ENCODE data around the gene PIGU.
A peak's percentile ranks its signal among the peaks of the same experiment; 100 is the strongest.

The PIGU gene

DNA sequence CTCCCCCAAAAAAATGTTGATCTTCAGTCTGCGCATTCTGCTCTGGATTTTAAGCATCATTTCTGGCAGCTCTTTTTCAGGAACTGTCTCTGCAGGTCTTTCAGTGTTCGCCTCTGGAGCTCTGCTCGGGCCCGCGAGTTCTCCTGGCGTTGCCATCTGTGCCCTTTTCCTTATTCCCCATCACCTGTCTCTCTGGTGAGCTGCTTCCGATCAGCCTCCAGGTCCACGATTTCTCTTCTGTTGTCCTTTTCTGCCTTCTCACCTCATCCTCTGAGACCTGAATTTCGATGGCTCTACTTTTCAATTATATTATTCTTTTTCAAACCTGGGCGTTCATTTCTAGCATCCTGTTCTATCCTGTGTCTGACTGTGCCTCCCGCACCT is 119.0 kb downstream of the PIGU start:
- DNase-seq (ENCODE audit: low read depth in 3 of 3) = no peak

DNA sequence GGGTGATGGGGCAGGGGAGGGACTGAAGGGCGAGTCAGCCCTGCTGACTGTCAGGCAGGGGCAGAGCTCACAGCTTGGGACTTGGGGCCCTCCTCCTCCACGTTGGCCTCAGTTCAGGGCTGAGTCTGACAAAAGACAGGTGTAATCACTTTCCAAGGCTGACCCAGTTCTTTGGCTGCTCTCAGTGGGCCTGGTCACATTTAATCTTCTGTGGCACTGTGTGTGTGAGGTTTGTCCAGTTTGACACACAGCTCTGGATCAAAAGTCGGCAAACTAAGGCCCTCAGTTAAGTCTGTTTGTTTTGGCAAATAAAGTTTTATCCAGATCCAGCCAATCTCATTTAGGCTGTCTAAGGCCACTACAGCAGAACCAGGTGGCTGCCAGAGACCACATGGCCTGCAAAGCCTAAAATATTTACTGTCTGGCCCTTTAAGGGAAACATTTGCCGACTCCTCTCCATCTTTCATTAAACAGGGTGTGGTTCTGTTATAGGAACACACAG is 123.5 kb downstream of the PIGU start:
- DNase-seq (ENCODE audit: low read depth in 3 of 3) = no peak

DNA sequence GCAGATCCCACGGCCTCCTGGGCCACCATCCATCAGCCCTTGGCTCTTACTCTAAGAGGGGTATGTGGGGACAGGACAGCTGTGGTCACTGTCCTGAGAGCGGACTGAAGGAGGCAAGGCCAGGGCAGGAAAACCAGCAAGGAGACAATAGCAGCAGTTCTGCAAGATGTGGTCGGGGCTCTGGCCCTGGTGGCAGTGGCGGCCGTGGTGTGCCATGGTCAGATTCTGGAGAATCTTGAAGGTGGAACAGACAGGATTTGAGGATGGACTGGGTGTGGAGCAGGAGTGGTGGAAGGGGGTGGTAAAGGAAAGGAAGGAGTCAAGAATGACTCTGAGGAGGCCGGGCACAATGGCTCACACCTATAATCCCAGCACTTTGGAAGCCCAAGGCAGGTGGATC is 124.3 kb downstream of the PIGU start:
- no peak for DNase-seq (ENCODE audit: low read depth in 3 of 3)

DNA sequence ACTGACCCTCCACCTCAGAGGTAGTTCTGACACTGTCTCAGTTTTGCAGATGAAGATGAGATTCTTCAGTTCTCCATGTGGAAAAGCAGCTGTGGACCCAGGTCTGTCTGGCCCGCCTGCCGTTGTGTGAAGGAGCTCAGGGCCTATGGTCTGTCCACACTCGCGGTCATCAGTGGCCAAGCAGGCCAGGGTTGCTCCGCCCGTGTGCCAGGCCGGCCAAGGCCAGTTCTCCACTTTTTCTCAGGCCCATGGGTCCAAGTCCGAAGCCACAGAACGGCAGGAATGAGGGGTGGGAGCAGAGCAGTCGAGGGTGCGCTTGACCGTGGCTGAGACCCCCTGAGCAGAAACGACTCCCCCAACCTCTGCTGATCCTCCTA is 127.0 kb downstream of the PIGU start:
- DNase-seq (ENCODE audit: low read depth in 3 of 3) = no peak

DNA sequence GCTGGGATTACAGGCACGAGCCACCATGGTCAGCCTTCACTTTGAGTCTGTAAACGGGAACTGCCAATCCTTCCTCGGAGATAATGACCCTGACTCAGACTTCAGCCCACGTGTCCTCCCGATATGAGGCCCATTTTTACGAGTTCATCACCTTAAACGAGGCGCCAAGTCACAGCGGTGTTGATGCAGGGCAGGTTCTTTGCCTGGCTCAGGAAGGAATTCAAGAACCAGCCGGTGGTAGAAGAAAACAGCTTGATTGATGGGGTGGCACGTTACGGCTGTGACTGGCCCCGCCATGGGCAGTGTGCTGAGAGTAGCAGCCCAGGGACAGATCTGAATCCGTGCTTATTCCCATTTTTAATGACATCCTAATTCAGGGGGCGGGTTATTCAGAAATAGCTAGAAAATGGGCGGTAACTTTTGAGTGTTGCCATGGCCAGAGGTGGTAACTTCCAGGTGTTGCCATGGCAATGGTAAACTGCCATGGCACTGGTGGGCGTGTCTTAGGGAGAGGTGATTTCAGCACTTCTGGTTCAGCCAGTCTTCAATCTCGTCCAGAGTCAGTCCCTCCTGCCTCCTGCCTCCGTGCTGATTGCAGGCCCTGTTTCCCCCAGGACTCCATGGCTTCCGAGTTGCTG is 127.5 kb downstream of the PIGU start:
- no peak for DNase-seq (ENCODE audit: low read depth in 3 of 3)

DNA sequence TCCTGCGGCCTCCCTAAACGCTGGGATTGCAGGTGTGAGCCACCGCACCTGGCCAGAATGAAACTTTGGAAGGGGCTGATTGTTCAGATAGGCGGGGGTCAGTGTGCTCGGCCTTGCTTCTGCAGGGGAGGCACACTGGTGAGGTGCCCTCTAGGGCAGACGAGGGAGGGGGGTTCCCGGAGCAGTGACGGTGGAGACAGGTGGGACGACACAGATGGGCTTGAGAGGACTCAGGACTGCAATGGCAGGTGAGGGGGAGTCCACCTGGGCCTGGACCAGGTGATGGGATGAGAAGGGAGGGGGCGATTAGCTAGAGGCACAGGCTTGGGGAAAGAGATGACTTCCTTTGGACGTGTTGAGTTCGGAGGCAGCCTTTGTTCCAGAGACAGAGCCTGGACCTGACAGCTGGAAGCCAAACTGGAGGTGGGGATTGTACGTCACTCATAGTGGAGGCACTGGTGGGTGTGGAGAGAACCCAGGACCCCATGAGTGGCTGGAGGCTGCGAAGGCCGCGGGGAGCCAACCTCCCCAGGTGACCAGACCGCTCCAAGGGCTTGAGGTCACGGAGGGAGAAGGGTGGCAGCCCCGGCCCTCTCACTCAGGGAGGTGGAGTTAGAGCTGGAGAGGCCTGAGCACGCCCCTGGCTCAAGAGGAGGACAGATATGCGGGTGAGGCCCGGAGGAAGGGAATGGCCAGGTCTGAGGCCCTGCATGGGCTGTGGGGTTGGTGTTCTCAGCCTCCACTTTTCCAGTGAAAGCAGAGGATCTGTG is 128.9 kb downstream of the PIGU start:
- DNase-seq (ENCODE audit: low read depth in 3 of 3) = no peak

DNA sequence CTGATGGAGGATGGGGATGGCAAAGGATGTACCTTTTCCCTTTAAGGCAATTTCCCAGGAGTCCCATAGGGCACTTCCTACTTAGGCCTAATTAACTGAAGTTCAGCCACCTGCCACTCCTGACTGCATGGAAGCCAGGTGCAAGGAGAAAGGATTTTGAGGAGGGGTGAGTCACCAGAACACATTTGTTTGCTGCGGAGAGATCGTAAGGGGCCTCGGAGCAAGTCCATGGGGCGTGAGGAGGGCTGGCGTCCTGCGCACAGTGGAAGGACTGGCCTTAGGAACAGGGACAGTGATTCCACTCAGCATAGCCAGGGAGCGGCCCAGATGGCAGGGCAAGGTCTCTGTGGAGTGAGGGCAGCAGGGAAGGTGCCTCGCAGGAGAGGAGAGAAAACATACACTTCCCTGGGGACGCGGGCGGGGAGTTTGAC is 130.1 kb downstream of the PIGU start:
- no peak for DNase-seq (ENCODE audit: low read depth in 3 of 3)

DNA sequence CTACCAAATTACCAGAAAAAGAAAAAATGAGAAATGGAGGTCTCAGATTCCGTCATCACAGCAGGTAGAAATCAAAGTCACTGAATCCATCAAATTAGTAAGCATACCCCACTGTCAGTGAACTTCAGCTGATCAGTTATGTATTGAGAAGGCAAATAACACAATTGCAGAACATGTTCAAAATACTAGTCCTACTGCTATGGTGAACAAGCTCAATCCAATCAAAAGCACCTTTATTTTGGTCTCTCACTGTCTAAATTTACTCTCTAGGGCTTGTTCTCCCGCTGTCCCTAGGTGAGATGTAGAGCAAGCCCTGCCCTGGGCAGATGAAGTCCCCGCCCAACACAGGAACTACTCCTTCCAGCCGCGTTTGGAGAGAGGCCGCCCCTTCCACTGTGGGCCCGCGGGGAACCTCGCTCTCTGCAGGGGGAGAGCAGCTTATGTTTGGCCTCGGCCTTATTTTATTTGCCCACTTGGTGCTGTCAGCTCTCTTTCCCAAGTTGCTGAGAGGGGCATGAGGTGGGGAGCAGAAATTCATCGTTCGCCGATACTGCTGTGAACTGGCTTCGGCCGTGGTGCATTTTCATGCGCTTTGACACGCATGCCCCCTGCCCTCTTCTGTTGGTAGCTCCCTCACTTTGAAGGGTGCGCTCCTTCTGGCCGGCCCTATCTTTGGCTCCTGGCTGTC is 132.6 kb downstream of the PIGU start:
- peak in 1 of 3 experiments; percentile 23 for DNase-seq (ENCODE audit: low read depth in 3 of 3)

DNA sequence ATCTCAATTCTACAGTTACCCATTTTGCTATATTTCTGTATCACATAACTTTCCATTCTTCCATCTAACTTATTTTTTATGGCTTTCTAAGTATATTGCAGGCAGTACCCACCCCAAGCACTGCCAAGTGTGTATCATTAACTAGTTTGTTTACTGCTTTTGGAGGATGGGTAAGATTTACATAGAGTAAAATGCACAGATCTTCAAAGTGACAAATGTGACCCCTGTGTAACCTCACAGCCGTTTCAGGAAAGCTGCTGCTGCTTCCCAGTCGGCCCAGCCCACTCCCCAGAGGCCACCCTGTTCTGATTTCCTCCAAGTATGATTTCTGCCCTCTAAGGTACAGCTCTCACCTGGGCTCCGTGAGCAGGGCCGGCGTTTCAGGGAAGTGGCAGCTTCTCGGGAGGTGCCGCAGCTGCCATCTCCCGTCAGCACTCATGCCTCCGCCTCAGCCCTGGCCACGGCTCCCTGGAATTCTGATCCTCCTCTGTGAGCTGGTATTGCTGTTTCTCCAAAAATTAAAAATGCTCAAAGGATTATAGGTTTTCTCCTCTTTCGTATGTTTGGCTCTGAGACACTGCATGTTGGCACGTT is 133.3 kb downstream of the PIGU start:
- DNase-seq (ENCODE audit: low read depth in 3 of 3) = no peak

DNA sequence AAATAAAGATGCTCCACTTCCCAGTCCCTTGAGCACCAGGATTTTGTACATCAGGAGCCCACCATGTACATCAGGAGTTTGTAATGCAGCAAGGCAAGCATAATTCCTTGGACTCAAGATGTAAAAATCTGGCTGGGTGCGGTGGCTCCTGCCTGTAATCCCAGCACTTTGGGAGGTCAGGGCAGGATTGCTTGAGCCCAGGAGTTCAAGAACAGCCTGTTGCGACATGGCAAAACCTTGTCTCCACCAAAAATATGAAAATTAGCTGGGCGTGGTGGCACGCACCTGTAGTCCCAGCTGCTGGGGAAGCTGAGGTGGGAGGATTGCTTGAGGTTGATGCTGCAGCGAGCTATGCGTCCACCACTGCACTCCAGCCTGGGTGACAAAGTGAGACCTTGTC is 134.5 kb downstream of the PIGU start:
- DNase-seq (ENCODE audit: low read depth in 3 of 3) = no peak

DNA sequence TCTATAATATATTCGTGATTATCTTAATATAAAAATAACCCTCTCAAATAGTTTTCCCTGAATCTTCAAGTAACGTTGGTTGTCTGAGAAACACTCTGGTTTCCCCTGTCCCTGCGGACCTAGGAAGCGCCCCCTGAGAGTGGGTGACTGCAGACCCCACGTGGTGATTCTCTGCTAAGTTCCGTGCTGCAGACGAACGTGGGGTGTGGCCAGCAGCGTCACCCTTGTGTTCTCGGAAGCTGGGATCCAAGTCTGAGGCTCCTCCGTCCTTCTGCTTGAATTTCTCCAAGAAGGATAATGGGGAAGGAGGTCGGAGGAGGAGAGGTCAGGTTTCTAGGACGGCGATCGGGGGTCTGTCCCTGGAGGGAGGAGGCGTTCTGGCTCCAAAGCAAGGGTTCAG is 135.0 kb downstream of the PIGU start:
- DNase-seq (ENCODE audit: low read depth in 3 of 3) = no peak

DNA sequence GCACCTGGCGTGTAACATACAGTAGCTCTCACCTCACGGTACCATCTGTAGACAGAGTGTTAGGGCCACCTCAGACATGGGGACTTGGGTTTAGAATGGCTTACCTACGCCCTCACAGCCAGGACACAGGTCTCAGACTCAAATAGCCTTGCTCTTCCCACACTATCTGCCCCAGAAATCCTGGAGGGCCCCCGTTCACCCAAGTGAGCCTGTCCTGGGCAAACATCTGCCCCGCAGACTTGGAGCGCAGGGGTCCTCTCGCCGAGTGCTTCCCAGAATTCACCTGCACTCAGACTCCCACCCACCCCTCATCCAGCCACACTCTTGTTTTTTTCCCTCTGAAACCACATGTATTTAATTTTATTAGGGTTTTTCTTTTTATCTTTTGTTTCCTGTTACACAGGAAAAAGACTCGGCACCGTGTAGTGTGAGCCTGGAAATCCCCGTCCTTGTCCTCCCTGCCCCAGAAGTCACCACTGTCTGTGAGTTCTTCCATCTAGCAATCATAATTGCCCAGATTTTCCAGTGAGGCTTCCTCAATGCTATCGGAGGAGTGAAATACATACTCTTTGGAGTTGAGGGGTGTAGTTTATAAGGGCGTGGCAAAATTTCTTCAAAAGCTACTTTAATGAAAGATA is 135.5 kb downstream of the PIGU start:
- peak in 1 of 3 experiments; percentile 14 for DNase-seq (ENCODE audit: low read depth in 3 of 3)

DNA sequence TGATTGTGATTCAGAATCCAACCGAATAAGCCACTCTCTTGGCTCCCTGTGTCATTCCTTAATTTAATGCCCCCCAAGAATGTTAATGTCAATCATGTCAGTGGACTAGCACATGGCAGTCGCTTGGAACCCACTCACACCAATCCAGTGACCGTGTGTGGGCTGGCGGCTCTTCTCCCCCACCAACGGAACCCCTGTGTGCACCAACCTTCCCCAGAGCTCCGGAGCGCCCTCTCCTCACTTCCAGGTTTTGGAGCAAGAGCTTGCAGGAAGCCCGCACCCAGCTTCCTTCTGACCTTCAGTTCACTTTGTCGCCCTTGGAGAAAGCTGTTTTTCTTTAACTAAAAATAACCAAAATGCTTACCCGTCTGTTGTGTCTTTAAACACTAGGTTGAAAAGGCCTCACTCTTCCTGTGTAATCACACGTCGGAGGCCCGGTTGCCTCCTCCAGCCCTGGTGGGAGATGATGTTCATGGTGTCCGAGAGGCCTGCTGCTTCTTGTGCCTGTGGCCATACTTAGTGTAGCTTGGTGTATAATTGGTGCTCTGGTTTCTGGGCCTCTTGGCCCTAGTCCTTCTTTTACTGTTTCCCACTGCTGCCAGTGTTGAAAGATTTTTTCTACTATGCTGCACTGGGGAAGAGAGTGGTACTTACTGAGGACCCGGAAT is 136.2 kb downstream of the PIGU start:
- no peak for DNase-seq (ENCODE audit: low read depth in 3 of 3)

DNA sequence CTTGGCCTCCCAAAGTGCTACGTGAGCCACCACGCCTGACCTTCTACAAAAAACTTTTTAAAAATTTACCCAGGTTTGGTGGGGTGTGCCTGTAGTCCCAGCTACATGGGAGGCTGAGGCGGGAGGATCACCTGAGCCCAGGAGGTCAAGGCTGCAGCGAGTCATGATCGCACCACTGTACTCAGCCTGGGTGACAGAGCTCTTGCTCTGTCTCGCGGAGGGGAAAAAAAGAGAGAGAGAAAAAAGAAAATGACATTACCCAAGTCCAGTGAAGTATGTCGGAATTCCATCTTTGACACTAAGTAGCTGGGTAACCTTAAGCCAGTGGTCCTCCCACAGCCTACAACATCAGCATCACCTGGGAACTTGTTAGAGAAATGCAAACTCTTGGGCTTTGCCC is 137.1 kb downstream of the PIGU start:
- DNase-seq (ENCODE audit: low read depth in 3 of 3) = no peak

DNA sequence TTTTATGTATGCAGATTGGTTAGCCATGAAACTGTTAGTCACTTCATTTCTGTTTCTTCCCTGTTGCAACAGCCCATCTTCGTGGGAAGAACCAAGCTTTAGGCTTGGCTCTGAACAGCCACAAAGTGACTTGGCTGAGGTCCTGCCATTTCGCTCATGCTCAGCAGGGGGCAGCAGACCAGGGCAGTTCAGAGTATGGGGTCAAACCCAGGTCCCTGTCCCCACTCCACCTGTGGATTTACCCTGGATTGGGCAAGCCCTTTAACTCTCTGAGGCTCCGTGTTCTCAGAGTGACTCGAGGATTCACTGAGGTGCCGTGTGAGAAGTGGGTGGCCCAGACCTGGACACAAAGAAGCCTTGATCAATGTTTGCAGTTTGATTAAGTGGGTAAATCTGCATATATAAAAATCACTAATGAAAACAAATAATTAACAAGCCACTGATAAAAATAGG is 138.2 kb downstream of the PIGU start:
- peak in 1 of 3 experiments; percentile 54 for DNase-seq (ENCODE audit: low read depth in 3 of 3)

DNA sequence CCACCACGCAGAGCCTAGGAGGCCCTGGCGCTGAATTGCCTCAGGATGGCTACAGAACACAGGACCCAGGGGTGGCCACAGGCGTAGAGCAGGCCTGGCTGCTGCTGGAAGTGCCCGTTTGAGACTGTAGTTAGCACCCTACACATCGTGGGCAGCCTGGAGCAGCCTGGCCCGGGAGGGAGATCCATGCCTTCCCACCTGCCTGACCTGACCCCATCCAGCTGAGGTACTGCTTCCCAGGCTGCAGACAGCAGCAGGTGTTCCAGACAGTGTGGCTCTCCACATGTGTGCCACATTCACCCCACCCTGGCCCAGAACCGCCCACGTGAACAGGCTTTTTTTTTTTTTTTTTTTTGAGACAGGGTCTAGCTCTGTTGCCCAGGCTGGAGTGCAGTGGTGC is 139.2 kb downstream of the PIGU start:
- no peak for DNase-seq (ENCODE audit: low read depth in 3 of 3)

DNA sequence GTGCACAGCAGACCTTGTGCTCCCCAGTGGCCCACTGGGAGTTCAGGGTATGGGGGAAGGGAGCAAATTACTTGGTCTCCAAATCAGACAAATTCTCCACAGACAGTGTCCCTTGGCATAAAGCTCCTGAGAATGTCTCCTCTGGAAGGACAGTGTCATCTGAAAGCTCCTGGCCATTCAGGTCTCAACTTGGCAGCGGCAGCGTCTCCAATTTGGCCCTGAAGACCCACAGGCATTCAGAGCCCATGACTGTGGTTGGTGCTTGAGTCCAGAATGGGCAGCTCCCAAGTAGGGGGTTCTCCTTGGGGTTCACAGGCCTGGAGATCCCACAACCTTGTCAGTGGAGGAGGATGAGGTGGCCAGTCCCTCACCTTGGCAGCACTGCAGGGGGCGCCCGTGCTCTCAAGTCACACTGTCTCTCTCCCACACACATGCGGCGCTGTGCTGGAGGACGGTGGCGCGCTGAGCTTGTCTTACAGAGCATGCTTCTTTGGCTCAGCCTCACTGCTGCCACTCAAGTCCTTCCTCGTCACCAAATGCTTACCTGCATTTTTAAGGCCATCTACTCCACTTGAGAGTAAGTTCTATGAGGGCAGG is 140.0 kb downstream of the PIGU start:
- peak in 1 of 3 experiments; percentile 48 for DNase-seq (ENCODE audit: low read depth in 3 of 3)

DNA sequence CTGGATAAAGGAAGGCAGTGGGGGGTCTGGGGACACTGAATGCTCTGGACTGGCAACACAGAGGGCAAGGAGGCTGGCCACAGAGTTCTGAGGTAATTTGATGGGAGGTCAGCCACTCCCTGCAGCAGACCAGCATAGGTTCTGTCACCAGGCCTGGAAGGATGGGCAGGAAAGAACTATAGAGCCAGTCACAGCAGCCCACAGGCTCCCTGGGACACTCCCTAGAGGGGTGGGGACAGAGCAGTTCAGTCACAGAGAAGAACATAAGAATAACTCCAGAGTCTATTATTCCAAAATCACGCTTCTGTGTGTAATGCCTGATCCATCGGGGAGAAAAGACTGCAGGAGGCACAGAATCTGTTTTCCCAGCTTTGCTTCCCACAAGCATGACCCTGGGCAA is 141.0 kb downstream of the PIGU start:
- DNase-seq (ENCODE audit: low read depth in 3 of 3) = no peak

DNA sequence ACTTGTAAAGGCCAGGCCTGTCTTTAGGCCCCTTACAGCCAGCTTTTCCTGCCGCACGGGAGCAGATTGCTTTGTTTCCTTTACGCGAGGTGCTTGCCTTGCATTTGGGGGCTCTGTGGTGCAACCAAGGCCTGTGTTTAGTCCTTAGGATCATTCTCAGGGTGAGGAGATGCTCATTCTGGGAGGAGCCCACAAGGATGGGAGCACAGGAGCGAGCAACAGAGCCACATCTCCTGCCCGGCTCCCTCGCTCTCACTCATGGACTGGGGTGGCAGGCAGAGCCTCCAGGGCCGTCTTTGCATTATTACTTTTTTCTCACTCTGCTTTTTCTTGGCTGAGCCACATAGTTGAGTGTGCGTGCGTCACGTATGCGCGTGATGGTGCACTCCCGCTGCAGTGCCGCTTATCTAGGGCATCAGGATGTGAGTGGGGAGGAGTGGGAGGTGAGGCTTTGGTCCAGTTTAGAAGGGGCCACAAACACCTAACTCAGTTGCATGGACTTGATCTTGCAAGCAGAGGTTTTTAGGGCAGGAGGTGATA is 141.5 kb downstream of the PIGU start:
- DNase-seq (ENCODE audit: low read depth in 3 of 3) = no peak

DNA sequence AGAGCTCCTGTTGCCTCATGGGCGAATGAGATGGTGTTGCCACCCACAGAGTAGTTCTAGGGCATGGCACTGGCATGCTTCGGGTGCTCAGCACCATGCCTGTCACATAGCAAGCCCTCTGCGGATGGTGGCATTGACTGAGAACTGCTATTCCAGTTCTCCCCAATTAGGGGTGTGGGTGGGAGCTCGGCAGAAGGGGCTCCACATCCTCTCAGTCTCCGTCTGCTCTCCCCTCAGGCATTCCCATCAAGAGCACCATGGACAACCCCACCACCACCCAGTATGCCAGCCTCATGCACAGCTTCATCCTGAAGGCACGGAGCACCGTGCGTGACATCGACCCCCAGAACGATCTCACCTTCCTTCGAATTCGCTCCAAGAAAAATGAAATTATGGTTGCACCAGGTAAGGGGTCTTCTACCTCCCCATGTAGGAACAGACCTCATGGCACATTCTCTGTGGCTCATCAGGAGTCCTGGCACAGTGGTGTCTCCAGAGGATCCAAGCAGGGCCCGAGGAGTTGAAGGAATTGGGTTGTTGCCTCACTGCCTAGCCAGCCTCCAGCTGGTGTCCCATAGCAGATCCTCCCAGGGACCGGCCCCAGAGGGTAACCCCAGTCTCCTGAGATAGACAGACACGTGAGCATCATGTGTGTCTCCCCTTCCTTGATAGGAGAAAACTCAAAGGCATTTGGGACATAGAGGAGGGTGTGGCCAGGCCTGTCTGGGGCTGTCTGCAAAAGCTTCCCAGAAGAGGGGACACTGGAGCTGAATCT is 142.3 kb downstream of the PIGU start:
- no peak for DNase-seq (ENCODE audit: low read depth in 3 of 3)

Data from stimulated activated CD4-positive, alpha-beta T cell treated with anti-CD3 and anti-CD28 coated beads, TNF-alpha, amount 100 ng/mL, for 24 hours (primary cell).